Fibroblast of pulmonary artery (primary cell): ENCODE measurements around the gene NR4A3.
"Not testable (repeated sequence)": the region's sequence is repeated elsewhere in the genome, so short reads cannot be mapped to it uniquely, and the experiment has no call there.

ENCODE experiments used
- DNase-seq: peaks from one replicate; pipeline ENCODE4 v3.0.0-alpha.2; 2010; ENCODE audit warnings: low read depth
- H3K4me3 ChIP-seq: replicated peaks from 2 replicates; pipeline ENCODE4 v1.5.1; 2011; ENCODE audit warnings: low read depth, mild to moderate bottlenecking, control low read depth, low read length, moderate library complexity
- CTCF ChIP-seq: IDR thresholded peaks from 2 replicates; pipeline ENCODE4 v1.5.1; 2011; ENCODE audit warnings: mild to moderate bottlenecking, control low read depth, low read length, inconsistent platforms; ENCODE audit errors: missing control alignments

Gene NR4A3

GRCh38 chr9:99848447-99848846 lies 26.8 kb downstream of the NR4A3 start:
- TF ChIP-seq CTCF: no peak

GRCh38 chr9:99850736-99851499 lies 29.2 kb downstream of the NR4A3 start:
- no peak for TF ChIP-seq CTCF
- no peak for DNase-seq
- H3K4me3 ChIP-seq: no peak overlapping the region

More at GRCh38 chr9:99848447-99848846, 26.8 kb downstream of the NR4A3 start:
- no peak for DNase-seq
- H3K4me3 ChIP-seq: no peak overlapping the region

GRCh38 chr9:99851500-99851822 lies 29.8 kb downstream of the NR4A3 start:
- no peak for TF ChIP-seq CTCF
- no peak overlapping the region for H3K4me3 ChIP-seq
- DNase-seq: no peak

GRCh38 chr9:99852617-99853016 lies 30.9 kb downstream of the NR4A3 start:
- TF ChIP-seq CTCF: no peak
- no peak for DNase-seq
- no peak overlapping the region for H3K4me3 ChIP-seq

GRCh38 chr9:99855467-99856176 lies 33.9 kb downstream of the NR4A3 start:
- TF ChIP-seq CTCF: no peak
- no peak for DNase-seq

GRCh38 chr9:99857576-99857975 lies 35.9 kb downstream of the NR4A3 start:
- not testable (repeated sequence) for DNase-seq, H3K4me3 ChIP-seq

More at GRCh38 chr9:99855467-99856176, 33.9 kb downstream of the NR4A3 start:
- H3K4me3 ChIP-seq: no peak overlapping the region

- no peak for TF ChIP-seq CTCF
- H3K4me3 ChIP-seq: no peak overlapping the region
- no peak for DNase-seq
These were observed 36.4 kb downstream of the NR4A3 start for GRCh38 chr9:99858087-99858486.
